ENCODE results near the gene SPECC1.

DNA sequence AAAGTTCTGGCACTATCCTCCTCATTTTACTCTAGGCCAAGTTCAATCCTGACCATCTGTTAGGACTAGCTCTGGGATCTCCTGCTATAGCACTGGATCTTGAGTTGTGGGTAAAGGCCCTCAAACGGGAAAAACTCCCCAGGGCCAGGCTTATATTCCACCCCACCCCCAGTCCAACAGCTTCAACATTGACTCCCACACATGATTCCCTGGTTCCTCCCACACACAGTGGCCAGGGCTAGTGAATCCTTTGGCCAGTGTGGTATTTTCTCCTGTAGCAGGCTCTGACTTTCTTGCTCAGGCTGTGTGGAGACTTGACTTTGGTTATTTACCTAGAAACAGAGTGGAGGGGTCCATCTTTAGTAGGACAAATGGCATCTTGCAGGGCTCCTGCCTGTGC lies 21.3 kb upstream of the SPECC1 start:
- TF ChIP-seq, protein P1, sequence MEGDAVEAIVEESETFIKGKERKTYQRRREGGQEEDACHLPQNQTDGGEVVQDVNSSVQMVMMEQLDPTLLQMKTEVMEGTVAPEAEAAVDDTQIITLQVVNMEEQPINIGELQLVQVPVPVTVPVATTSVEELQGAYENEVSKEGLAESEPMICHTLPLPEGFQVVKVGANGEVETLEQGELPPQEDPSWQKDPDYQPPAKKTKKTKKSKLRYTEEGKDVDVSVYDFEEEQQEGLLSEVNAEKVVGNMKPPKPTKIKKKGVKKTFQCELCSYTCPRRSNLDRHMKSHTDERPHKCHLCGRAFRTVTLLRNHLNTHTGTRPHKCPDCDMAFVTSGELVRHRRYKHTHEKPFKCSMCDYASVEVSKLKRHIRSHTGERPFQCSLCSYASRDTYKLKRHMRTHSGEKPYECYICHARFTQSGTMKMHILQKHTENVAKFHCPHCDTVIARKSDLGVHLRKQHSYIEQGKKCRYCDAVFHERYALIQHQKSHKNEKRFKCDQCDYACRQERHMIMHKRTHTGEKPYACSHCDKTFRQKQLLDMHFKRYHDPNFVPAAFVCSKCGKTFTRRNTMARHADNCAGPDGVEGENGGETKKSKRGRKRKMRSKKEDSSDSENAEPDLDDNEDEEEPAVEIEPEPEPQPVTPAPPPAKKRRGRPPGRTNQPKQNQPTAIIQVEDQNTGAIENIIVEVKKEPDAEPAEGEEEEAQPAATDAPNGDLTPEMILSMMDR (IDR thresholded peaks at IDR 0.05), result no peak
- no peak for TF ChIP-seq POLR2A (IDR thresholded peaks at IDR 0.05)

Measured in lower leg skin (tissue), 3 donors.